WTC11 (cell line): ENCODE data around the gene SMNDC1. TPM values are rescaled to one million over a fixed set of nuclear protein-coding genes. Genes with fewer than 3 reads are reported as not detected.

ENCODE experiments used
- ATAC-seq: fragments of 200-7000 bp; cut with Tn5 transposase; 2 replicates; pipeline ENCODE4 v1.10.0; 2021; ENCODE audit warnings: mild to moderate bottlenecking, moderate library complexity
- CTCF ChIA-PET: fragments of 300-600 bp; sonication (Branson Sonifier 250); formaldehyde crosslinking; loops from one replicate; lab custom pipeline; 2021; ENCODE audit warnings: antibody characterized with exemption; lab: Charles Lee
- POLR2A ChIA-PET: fragments of 350-600 bp; sonication (Branson Sonifier 250); formaldehyde crosslinking; loops from one replicate; lab custom pipeline; 2021; ENCODE audit warnings: antibody characterized with exemption; lab: Charles Lee
- DNase-seq: peaks from one replicate; pipeline ENCODE4 v3.0.0; 2021; ENCODE audit warnings: low spot score
- H3K27ac Mint-ChIP-seq: 2 replicates; pipeline ENCODE4 v1.8.0; 2021; ENCODE audit warnings: mixed read lengths
- H3K27me3 Mint-ChIP-seq: 2 replicates; pipeline ENCODE4 v1.8.0; 2021; ENCODE audit warnings: low read depth, mild to moderate bottlenecking, moderate library complexity, mixed read lengths
- H3K36me3 Mint-ChIP-seq: 2 replicates; pipeline ENCODE4 v1.8.0; 2021; ENCODE audit warnings: mixed read lengths
- H3K4me1 Mint-ChIP-seq: 2 replicates; pipeline ENCODE4 v1.8.0; 2022; ENCODE audit warnings: mixed read lengths
- H3K4me3 Mint-ChIP-seq: 2 replicates; pipeline ENCODE4 v1.8.0; 2021; ENCODE audit warnings: mild to moderate bottlenecking, moderate library complexity, mixed read lengths
- H3K9me3 Mint-ChIP-seq: 2 replicates; pipeline ENCODE4 v1.8.0; 2021; ENCODE audit warnings: mixed read lengths
- ATF1 ChIP-seq: sonication (generic); formaldehyde crosslinking; IDR thresholded peaks from 2 replicates; pipeline ENCODE4 v1.8.1; 2023; ENCODE audit warnings: mild to moderate bottlenecking, moderate library complexity, missing genetic modification reagents
- E2F4 ChIP-seq: sonication (generic); formaldehyde crosslinking; IDR thresholded peaks from 2 replicates; pipeline ENCODE4 v1.8.1; 2022; ENCODE audit warnings: low read depth, mild to moderate bottlenecking, moderate library complexity, missing genetic modification reagents, borderline replicate concordance
- E2F5 ChIP-seq: sonication (generic); formaldehyde crosslinking; IDR thresholded peaks from 2 replicates; pipeline ENCODE4 v1.8.1; 2022; ENCODE audit warnings: mild to moderate bottlenecking, moderate library complexity, missing genetic modification reagents
- ELF4 ChIP-seq: sonication (generic); formaldehyde crosslinking; IDR thresholded peaks from 2 replicates; pipeline ENCODE4 v1.8.1; 2022; ENCODE audit warnings: low read depth, mild to moderate bottlenecking, moderate library complexity, missing genetic modification reagents
- GRHL2 ChIP-seq: fragments of 250-450 bp; sonication (Bioruptor Pico); IDR thresholded peaks from 2 replicates; pipeline ENCODE4 v1.8.0; 2022; ENCODE audit warnings: mild to moderate bottlenecking, moderate library complexity; ENCODE audit not compliant: insufficient replicate concordance, severe bottlenecking
- HMGA2 ChIP-seq: fragments of 250-450 bp; sonication (Bioruptor Pico); IDR thresholded peaks from 2 replicates; pipeline ENCODE4 v1.4.0; 2021; ENCODE audit warnings: mild to moderate bottlenecking, moderate library complexity
- JAZF1 ChIP-seq: fragments of 250-450 bp; sonication (Bioruptor Pico); IDR thresholded peaks from 2 replicates; pipeline ENCODE4 v1.9.0; 2021; ENCODE audit warnings: moderate library complexity, mild to moderate bottlenecking, inconsistent platforms
- MXD4 ChIP-seq: fragments of 250-450 bp; sonication (Bioruptor Pico); IDR thresholded peaks from 2 replicates; pipeline ENCODE4 v1.8.0; 2021; ENCODE audit warnings: mild to moderate bottlenecking, moderate library complexity, borderline replicate concordance
- NFE2L1 ChIP-seq: sonication (generic); formaldehyde crosslinking; IDR thresholded peaks from 2 replicates; pipeline ENCODE4 v1.8.1; 2023; ENCODE audit warnings: missing genetic modification reagents
- NR3C1 ChIP-seq: sonication (generic); formaldehyde crosslinking; conservative IDR thresholded peaks from 2 replicates; pipeline ENCODE4 v1.8.1; 2023; ENCODE audit warnings: low read depth, mild to moderate bottlenecking, missing genetic modification reagents
- SMAD3 ChIP-seq: sonication (generic); formaldehyde crosslinking; IDR thresholded peaks from 2 replicates; pipeline ENCODE4 v1.8.0; 2022; ENCODE audit warnings: missing genetic modification reagents, mild to moderate bottlenecking, borderline replicate concordance
- SMAD4 ChIP-seq: sonication (generic); formaldehyde crosslinking; IDR thresholded peaks from 2 replicates; pipeline ENCODE4 v1.8.0; 2022; ENCODE audit warnings: mild to moderate bottlenecking, missing genetic modification reagents
- TCF7 ChIP-seq: sonication (generic); formaldehyde crosslinking; IDR thresholded peaks from 2 replicates; pipeline ENCODE4 v1.8.0; 2022; ENCODE audit warnings: mild to moderate bottlenecking, low read depth, missing genetic modification reagents, moderate library complexity
- ZNF121 ChIP-seq: sonication (generic); formaldehyde crosslinking; IDR thresholded peaks from 2 replicates; pipeline ENCODE4 v1.8.0; 2023; ENCODE audit warnings: missing genetic modification reagents
- ZNF138 ChIP-seq: sonication (generic); formaldehyde crosslinking; conservative IDR thresholded peaks from 2 replicates; pipeline ENCODE4 v1.8.1; 2022; ENCODE audit warnings: mild to moderate bottlenecking, moderate library complexity, missing genetic modification reagents
- ZNF219 ChIP-seq: sonication (generic); formaldehyde crosslinking; IDR thresholded peaks from 2 replicates; pipeline ENCODE4 v1.8.0; 2023; ENCODE audit warnings: missing genetic modification reagents, mild to moderate bottlenecking, borderline replicate concordance
- ZNF232 ChIP-seq: sonication (generic); formaldehyde crosslinking; IDR thresholded peaks from 2 replicates; pipeline ENCODE4 v1.8.0; 2022; ENCODE audit warnings: mild to moderate bottlenecking, missing genetic modification reagents
- ZNF317 ChIP-seq: sonication (generic); formaldehyde crosslinking; IDR thresholded peaks from 2 replicates; pipeline ENCODE4 v1.8.1; 2023; ENCODE audit warnings: low read depth, mild to moderate bottlenecking, moderate library complexity, missing genetic modification reagents, borderline replicate concordance
- ZNF423 ChIP-seq: fragments of 250-450 bp; sonication (Bioruptor Pico); IDR thresholded peaks from 2 replicates; pipeline ENCODE4 v2.1.2; 2022; ENCODE audit warnings: mild to moderate bottlenecking, moderate library complexity
- ZNF512 ChIP-seq: sonication (generic); formaldehyde crosslinking; IDR thresholded peaks from 2 replicates; pipeline ENCODE4 v1.8.1; 2022; ENCODE audit warnings: missing genetic modification reagents, borderline replicate concordance
- total RNA-seq: library from RNA; stranded (reverse); gene quantifications from 3 replicates; pipeline ENCODE4 v1.2.3, GENCODE V29; 2021
- TF ChIP-seq, protein P1 (sequence below): sonication (generic); formaldehyde crosslinking; IDR thresholded peaks from 2 replicates; pipeline ENCODE4 v1.8.0; 2023; ENCODE audit warnings: mild to moderate bottlenecking, missing genetic modification reagents
- TF ChIP-seq, protein P2 (sequence below): sonication (generic); formaldehyde crosslinking; conservative IDR thresholded peaks from 2 replicates; pipeline ENCODE4 v1.8.1; 2022; ENCODE audit warnings: mild to moderate bottlenecking, missing genetic modification reagents
- TF ChIP-seq, protein P3 (sequence below): sonication (generic); formaldehyde crosslinking; IDR thresholded peaks from 2 replicates; pipeline ENCODE4 v1.8.1; 2022; ENCODE audit warnings: low read depth, missing genetic modification reagents, borderline replicate concordance

Gene SMNDC1
- total RNA-seq, 1 experiment from 2014 or later, result 55.9 TPM

- TF ChIP-seq E2F5 (CRISPR knock-in tag) (no peak), ZNF512 (CRISPR knock-in tag) (no peak), ZNF121 (no peak), ELF4 (no peak), HMGA2 (no peak), E2F4 (CRISPR knock-in tag) (no peak), GRHL2 (CRISPR knock-in tag) (no peak), ATF1 (CRISPR knock-in tag) (no peak), NR3C1 (CRISPR knock-in tag) (no peak), TCF7 (CRISPR knock-in tag) (no peak), ZNF232 (CRISPR knock-in tag) (no peak), ZNF423 (CRISPR knock-in tag) (no peak), SMAD3 (CRISPR knock-in tag) (no peak), JAZF1 (CRISPR knock-in tag) (no peak), MXD4 (CRISPR knock-in tag) (no peak)
- TF ChIP-seq, protein P1, sequence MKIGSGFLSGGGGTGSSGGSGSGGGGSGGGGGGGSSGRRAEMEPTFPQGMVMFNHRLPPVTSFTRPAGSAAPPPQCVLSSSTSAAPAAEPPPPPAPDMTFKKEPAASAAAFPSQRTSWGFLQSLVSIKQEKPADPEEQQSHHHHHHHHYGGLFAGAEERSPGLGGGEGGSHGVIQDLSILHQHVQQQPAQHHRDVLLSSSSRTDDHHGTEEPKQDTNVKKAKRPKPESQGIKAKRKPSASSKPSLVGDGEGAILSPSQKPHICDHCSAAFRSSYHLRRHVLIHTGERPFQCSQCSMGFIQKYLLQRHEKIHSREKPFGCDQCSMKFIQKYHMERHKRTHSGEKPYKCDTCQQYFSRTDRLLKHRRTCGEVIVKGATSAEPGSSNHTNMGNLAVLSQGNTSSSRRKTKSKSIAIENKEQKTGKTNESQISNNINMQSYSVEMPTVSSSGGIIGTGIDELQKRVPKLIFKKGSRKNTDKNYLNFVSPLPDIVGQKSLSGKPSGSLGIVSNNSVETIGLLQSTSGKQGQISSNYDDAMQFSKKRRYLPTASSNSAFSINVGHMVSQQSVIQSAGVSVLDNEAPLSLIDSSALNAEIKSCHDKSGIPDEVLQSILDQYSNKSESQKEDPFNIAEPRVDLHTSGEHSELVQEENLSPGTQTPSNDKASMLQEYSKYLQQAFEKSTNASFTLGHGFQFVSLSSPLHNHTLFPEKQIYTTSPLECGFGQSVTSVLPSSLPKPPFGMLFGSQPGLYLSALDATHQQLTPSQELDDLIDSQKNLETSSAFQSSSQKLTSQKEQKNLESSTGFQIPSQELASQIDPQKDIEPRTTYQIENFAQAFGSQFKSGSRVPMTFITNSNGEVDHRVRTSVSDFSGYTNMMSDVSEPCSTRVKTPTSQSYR (CRISPR knock-in tag), result no peak
- TF ChIP-seq, protein P2, sequence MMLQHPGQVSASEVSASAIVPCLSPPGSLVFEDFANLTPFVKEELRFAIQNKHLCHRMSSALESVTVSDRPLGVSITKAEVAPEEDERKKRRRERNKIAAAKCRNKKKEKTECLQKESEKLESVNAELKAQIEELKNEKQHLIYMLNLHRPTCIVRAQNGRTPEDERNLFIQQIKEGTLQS (CRISPR knock-in tag), result no peak
- ATAC-seq (no peak), DNase-seq (no peak)
- peaks cover 17% of the 10 kb centered on the region for H3K4me1 Mint-ChIP-seq
- H3K4me3 Mint-ChIP-seq, result no peak overlapping the region
- no peaks in the 10 kb centered on the region for H3K9me3 Mint-ChIP-seq
- ChIA-PET CTCF (interaction anchor here (1.0 kb wide), 1 partner anchor 186 kb away, joined by 3 read pairs; no protein-coding TSS in a partner anchor), POLR2A (no interaction called here)
- H3K27me3 Mint-ChIP-seq, result no peaks in the 10 kb centered on the region; the same call in 1 of the 2 replicates
- no peak overlapping the region for H3K27ac Mint-ChIP-seq
- no peaks in the 10 kb centered on the region for H3K36me3 Mint-ChIP-seq
These were observed 9.0 kb upstream of the SMNDC1 start for GRCh38 chr10:110313674-110314073.

- Mint-ChIP-seq H3K4me3 (no peak overlapping the region), H3K27ac (no peak overlapping the region), H3K9me3 (no peaks in the 10 kb centered on the region), H3K36me3 (no peaks in the 10 kb centered on the region)
- DNase-seq (no peak), ATAC-seq (no peak)
- TF ChIP-seq ZNF138 (CRISPR knock-in tag), result no peak
- no peak for TF ChIP-seq ZNF317 (CRISPR knock-in tag)
- no peak for TF ChIP-seq ZNF121
- TF ChIP-seq NFE2L1, result no peak
- TF ChIP-seq ZNF219, result no peak
- TF ChIP-seq, protein P3, sequence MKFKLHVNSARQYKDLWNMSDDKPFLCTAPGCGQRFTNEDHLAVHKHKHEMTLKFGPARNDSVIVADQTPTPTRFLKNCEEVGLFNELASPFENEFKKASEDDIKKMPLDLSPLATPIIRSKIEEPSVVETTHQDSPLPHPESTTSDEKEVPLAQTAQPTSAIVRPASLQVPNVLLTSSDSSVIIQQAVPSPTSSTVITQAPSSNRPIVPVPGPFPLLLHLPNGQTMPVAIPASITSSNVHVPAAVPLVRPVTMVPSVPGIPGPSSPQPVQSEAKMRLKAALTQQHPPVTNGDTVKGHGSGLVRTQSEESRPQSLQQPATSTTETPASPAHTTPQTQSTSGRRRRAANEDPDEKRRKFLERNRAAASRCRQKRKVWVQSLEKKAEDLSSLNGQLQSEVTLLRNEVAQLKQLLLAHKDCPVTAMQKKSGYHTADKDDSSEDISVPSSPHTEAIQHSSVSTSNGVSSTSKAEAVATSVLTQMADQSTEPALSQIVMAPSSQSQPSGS, result no peak
- TF ChIP-seq SMAD4 (CRISPR knock-in tag), result no peak
- no peak for TF ChIP-seq HMGA2
- TF ChIP-seq, all 79 proteins: peak for 0
- peaks cover 17% of the 10 kb centered on the region for H3K4me1 Mint-ChIP-seq
- CTCF ChIA-PET, result interaction anchor here (0.8 kb wide), 1 partner anchor 288 kb away, joined by 3 read pairs; no protein-coding TSS in a partner anchor
- H3K27me3 Mint-ChIP-seq, result no peaks in the 10 kb centered on the region
- POLR2A ChIA-PET, result no interaction called here
These were observed 7.5 kb upstream of the SMNDC1 start for GRCh38 chr10:110312206-110312605.
